Thyroid gland (tissue), 4 donors: ENCODE measurements around the gene ZFAND3. TPM values are rescaled to one million over a fixed set of nuclear protein-coding genes. Genes with fewer than 3 reads are reported as not detected.
"Not testable (repeated sequence)": the region's sequence is repeated elsewhere in the genome, so short reads cannot be mapped to it uniquely, and the experiment has no call there.

Experiments
- DNase-seq, 2 donors: peaks; one replicate each; pipeline ENCODE4 v3.0.0-alpha.2; 2019
- H3K27ac ChIP-seq, 3 donors: fragments of 200-600 bp; sonication (generic); 1 replicate in 2 of 3; 2 replicates in 1 of 3; pipeline ENCODE4 v1.5.1; 2016 to 2019; ENCODE audit warnings: mild to moderate bottlenecking in 1 of 3, moderate library complexity in 1 of 3
- H3K27me3 ChIP-seq: fragments of 200-600 bp; sonication (generic); one replicate; pipeline ENCODE4 v1.5.1; 2019
- H3K36me3 ChIP-seq, 2 donors: fragments of 200-600 bp; sonication (generic); one replicate each; pipeline ENCODE4 v1.5.1; 2016 to 2019
- H3K4me1 ChIP-seq, 2 donors: fragments of 200-600 bp; sonication (generic); one replicate each; pipeline ENCODE4 v1.5.1; 2017 to 2019
- H3K4me3 ChIP-seq, 3 donors: fragments of 200-600 bp; sonication (generic); replicated peaks in 1 of 3; 1 replicate in 2 of 3; 2 replicates in 1 of 3; pipeline ENCODE4 v1.5.1; 2016; ENCODE audit warnings: mild to moderate bottlenecking in 1 of 3
- H3K9me3 ChIP-seq: fragments of 200-600 bp; sonication (generic); one replicate; pipeline ENCODE4 v1.5.1; 2017
- CTCF ChIP-seq, 6 experiments: fragments of 200-600 bp in 3 of 6; fragments of 450-650 bp in 3 of 6; sonication (generic) in 3 of 6; IDR thresholded peaks; one replicate each; pipeline ENCODE4 v1.5.1; 2016 to 2019; ENCODE audit warnings: antibody characterized with exemption in 6 of 6, mild to moderate bottlenecking in 2 of 6, inconsistent platforms in 1 of 6, moderate library complexity in 1 of 6
- POLR2A ChIP-seq, 2 donors: fragments of 450-650 bp; IDR thresholded peaks; one replicate each; pipeline ENCODE4 v1.6.1; 2017; ENCODE audit warnings: antibody characterized with exemption in 2 of 2, mild to moderate bottlenecking in 2 of 2, moderate library complexity in 1 of 2
- WGBS, 2 donors: methylation state at CpG; one replicate each; pipeline ENCODE4 v1.1.5; 2017; 5-methylcytosine and 5-hydroxymethylcytosine counted together
- intact Hi-C: fragments of 100-400 bp; cut with DNase I; formaldehyde crosslinking; loops from one replicate; pipeline ENCODE4 v1.15.1; 2023
- total RNA-seq, 4 donors: library from RNA; depleted of rRNA; stranded (reverse); fragments of >200 nt; gene quantifications; one replicate each; pipeline ENCODE4 v1.2.3, GENCODE V29; 2016

The ZFAND3 gene
- total RNA-seq, 4 donors from 2014 or later: 41.3 to 57.7 (median 55.9) TPM

GRCh38 chr6:37878150-37878710, 58.7 kb downstream of the ZFAND3 start:
- no peak for DNase-seq
- peaks cover 22 to 25% of the 10 kb centered on the region in 2 donors for H3K4me1 ChIP-seq
- H3K36me3 ChIP-seq: no peaks in the 10 kb centered on the region
- 76 to 84% methylated on average over 5 to 7 of the region's 7 CpGs for WGBS, 2 donors
- no peaks in the 10 kb centered on the region for H3K9me3 ChIP-seq
- intact Hi-C loops: no loop called here
- H3K27me3 ChIP-seq: no peaks in the 10 kb centered on the region
- TF ChIP-seq CTCF (IDR thresholded peaks at IDR 0.05): no peak
- no peak for TF ChIP-seq POLR2A (IDR thresholded peaks at IDR 0.05)
- no peak overlapping the region for H3K27ac ChIP-seq
- H3K4me3 ChIP-seq: no peak overlapping the region

GRCh38 chr6:37880602-37881001, 61.1 kb downstream of the ZFAND3 start:
- H3K27me3 ChIP-seq, H3K4me3 ChIP-seq, H3K27ac ChIP-seq, H3K9me3 ChIP-seq, DNase-seq, intact Hi-C loops, H3K36me3 ChIP-seq: not testable (repeated sequence)
- WGBS, 2 donors: 88 to 89% methylated on average over 5 of the region's 5 CpGs
- peaks cover 22 to 25% of the 10 kb centered on the region in 2 donors for H3K4me1 ChIP-seq

GRCh38 chr6:37882292-37882691, 62.8 kb downstream of the ZFAND3 start:
- DNase-seq: no peak
- no peak for TF ChIP-seq POLR2A (IDR thresholded peaks at IDR 0.05)
- TF ChIP-seq CTCF (IDR thresholded peaks at IDR 0.05): no peak
- WGBS, 2 donors: 89 to 90% methylated on average over 2 of the region's 2 CpGs
- Histone ChIP-seq H3K9me3 (no peaks in the 10 kb centered on the region), H3K4me3 (no peak overlapping the region), H3K4me1 (peaks cover 18 to 24% of the 10 kb centered on the region in 2 donors), H3K27ac (no peak overlapping the region), H3K27me3 (no peaks in the 10 kb centered on the region), H3K36me3 (no peaks in the 10 kb centered on the region)
- intact Hi-C loops: no loop called here

GRCh38 chr6:37882724-37883413, 63.3 kb downstream of the ZFAND3 start:
- intact Hi-C loops: no loop called here
- Histone ChIP-seq H3K27ac (no peak overlapping the region), H3K4me3 (no peak overlapping the region), H3K36me3 (no peaks in the 10 kb centered on the region), H3K9me3 (no peaks in the 10 kb centered on the region), H3K27me3 (no peaks in the 10 kb centered on the region), H3K4me1 (peaks cover 18 to 28% of the 10 kb centered on the region in 2 donors)
- DNase-seq: no peak
- WGBS, 2 donors: 94 to 97% methylated on average over 2 of the region's 2 CpGs
- TF ChIP-seq POLR2A (IDR thresholded peaks at IDR 0.05) (no peak), CTCF (IDR thresholded peaks at IDR 0.05) (no peak)

GRCh38 chr6:37884548-37884947, 65.0 kb downstream of the ZFAND3 start:
- 90 to 96% methylated on average over 1 of the region's 1 CpG for WGBS, 2 donors
- Histone ChIP-seq H3K4me1 (peaks cover 13 to 27% of the 10 kb centered on the region in 2 donors), H3K27ac (no peak overlapping the region), H3K27me3 (no peaks in the 10 kb centered on the region), H3K36me3 (no peaks in the 10 kb centered on the region), H3K4me3 (no peak overlapping the region), H3K9me3 (no peaks in the 10 kb centered on the region)
- intact Hi-C loops: no loop called here
- no peak for TF ChIP-seq POLR2A (IDR thresholded peaks at IDR 0.05)
- TF ChIP-seq CTCF (IDR thresholded peaks at IDR 0.05): no peak
- no peak for DNase-seq
